K562 (cell line): ENCODE measurements around the gene PAPSS2. TPM values are rescaled to one million over a fixed set of nuclear protein-coding genes. Genes with fewer than 3 reads are reported as not detected.

Experiments used
- ATAC-seq: fragments of 200-7000 bp; cut with Tn5 transposase; 3 replicates; pipeline ENCODE4 v1.9.1; 2020; ENCODE audit warnings: moderate library complexity
- BruUV-seq: library from RNA; stranded (reverse); fragments of 400-500 nt; replicated peaks from 2 replicates; lab custom pipeline; 2021; lab: Mats Ljungman, UMichigan
- CTCF ChIA-PET: fragments of 300-600 bp; formaldehyde crosslinking; extraction: SDS; loops from one replicate; lab custom pipeline; 2021; ENCODE audit warnings: low intra/inter-chr PET ratio; lab: Yijun Ruan, JAX
- POLR2A ChIA-PET: fragments of 300-600, 350-650 bp; sonication (Branson Sonifier 250); formaldehyde crosslinking; extraction: SDS; loops from one replicate; lab custom pipeline; 2021; ENCODE audit warnings: antibody characterized with exemption, inconsistent platforms; lab: Yijun Ruan, JAX
- DNase-seq, 4 experiments: peaks; one replicate each; pipeline versions ENCODE4 v3.0.0 to v3.0.0-alpha.2; 2011 to 2018; ENCODE audit warnings: low spot score in 3 of 4, mixed read lengths in 3 of 4; ENCODE audit errors: extremely low read depth in 1 of 4
- FAIRE-seq: peaks from 2 replicates; lab custom pipeline; 2011; peaks lifted over from hg19 to GRCh38; lab: Jason Lieb, UNC
- H2AFZ ChIP-seq: 2 replicates; pipeline ENCODE4 v1.6.0; 2011; ENCODE audit warnings: low read depth, low read length, control low read depth, inconsistent platforms
- H3K27ac ChIP-seq: fragments of 200-600 bp; 3 replicates; pipeline ENCODE4 v1.8.0; 2011; ENCODE audit warnings: low read depth, mild to moderate bottlenecking, control low read depth, inconsistent platforms, low read length, moderate library complexity, mixed read lengths; ENCODE audit errors: extremely low read depth
- H3K27me3 ChIP-seq, 2 experiments: fragments of 300-600 bp in 1 of 2; 2 replicates in 1 of 2; 3 replicates in 1 of 2; pipeline versions ENCODE4 v1.6.0 to v1.8.0; 2011; ENCODE audit warnings: inconsistent platforms in 2 of 2, low read length in 2 of 2, mild to moderate bottlenecking in 1 of 2, mixed read lengths in 1 of 2, moderate library complexity in 1 of 2; ENCODE audit not compliant: control insufficient read depth in 2 of 2, insufficient read depth in 2 of 2
- H3K36me3 ChIP-seq: fragments of 300-600 bp; 3 replicates; pipeline ENCODE4 v1.8.0; 2011; ENCODE audit warnings: mild to moderate bottlenecking, low read length, inconsistent platforms; ENCODE audit not compliant: control insufficient read depth, insufficient read depth
- H3K4me1 ChIP-seq, 2 experiments: fragments of 200-600 bp in 1 of 2; replicated peaks in 1 of 2; 2 replicates in 1 of 2; 3 replicates in 1 of 2; pipeline versions ENCODE4 v1.5.1 to v1.8.0; 2011; ENCODE audit warnings: inconsistent platforms in 2 of 2, low read length in 2 of 2, mild to moderate bottlenecking in 1 of 2, mixed read lengths in 1 of 2, moderate library complexity in 1 of 2; ENCODE audit not compliant: control insufficient read depth in 2 of 2, insufficient read depth in 2 of 2
- H3K4me2 ChIP-seq: 2 replicates; pipeline ENCODE4 v1.6.1; 2011; ENCODE audit warnings: low read length, control low read depth, inconsistent platforms, mixed read lengths; ENCODE audit not compliant: insufficient read depth
- H3K4me3 ChIP-seq: fragments of 200-600 bp; sonication (generic), shearing (Covaris generic); 2 replicates; pipeline ENCODE4 v1.5.1; 2016; ENCODE audit warnings: control low read depth, inconsistent platforms
- H3K79me2 ChIP-seq: fragments of 200-600 bp; 3 replicates; pipeline ENCODE4 v1.8.0; 2011; ENCODE audit warnings: low read length, inconsistent platforms; ENCODE audit not compliant: control insufficient read depth, insufficient read depth
- H3K9ac ChIP-seq, 2 experiments: 2 replicates each; pipeline versions ENCODE4 v1.6.0 to v1.6.1; 2011; ENCODE audit warnings: low read depth in 2 of 2, low read length in 2 of 2, control low read depth in 1 of 2, inconsistent platforms in 1 of 2, mild to moderate bottlenecking in 1 of 2, mixed read lengths in 1 of 2; ENCODE audit not compliant: insufficient read depth in 1 of 2
- H3K9me1 ChIP-seq: one replicate; pipeline ENCODE4 v1.6.0; 2011; ENCODE audit warnings: inconsistent platforms, mild to moderate bottlenecking, low read length, moderate library complexity; ENCODE audit not compliant: control insufficient read depth, insufficient read depth
- H3K9me3 ChIP-seq: replicated peaks from 2 replicates; pipeline ENCODE4 v1.5.1; 2011; ENCODE audit warnings: low read depth, low read length, inconsistent platforms; ENCODE audit not compliant: control insufficient read depth, insufficient read depth
- H4K20me1 ChIP-seq: replicated peaks from 2 replicates; pipeline ENCODE4 v1.6.1; 2011; ENCODE audit warnings: low read length, inconsistent platforms, mixed read lengths; ENCODE audit not compliant: control insufficient read depth, insufficient read depth
- COPS2 ChIP-seq: fragments of 450-650 bp; conservative IDR thresholded peaks from 2 replicates; pipeline ENCODE4 v1.6.1; 2016; ENCODE audit warnings: mild to moderate bottlenecking, moderate library complexity
- HMG20B ChIP-seq: fragments of 250-450 bp; sonication (Bioruptor Pico); IDR thresholded peaks from 2 replicates; pipeline ENCODE4 v1.5.0; 2021; ENCODE audit warnings: mild to moderate bottlenecking
- RAD51 ChIP-seq: fragments of 450-650 bp; IDR thresholded peaks from 2 replicates; pipeline ENCODE4 v1.7.1; 2016; ENCODE audit warnings: low read depth, mild to moderate bottlenecking, borderline replicate concordance
- RBM15 ChIP-seq: fragments of 200-400 bp; formaldehyde crosslinking; IDR thresholded peaks from 2 replicates; pipeline ENCODE4 v1.6.1; 2018; ENCODE audit warnings: mild to moderate bottlenecking, low read length, moderate library complexity; ENCODE audit not compliant: insufficient read depth
- SMARCC2 ChIP-seq: fragments of 450-650 bp; IDR thresholded peaks from 2 replicates; pipeline ENCODE4 v1.6.1; 2017; ENCODE audit warnings: antibody characterized with exemption, moderate library complexity, mild to moderate bottlenecking, low read depth
- SRSF7 ChIP-seq: fragments of 200-400 bp; formaldehyde crosslinking; optimal IDR thresholded peaks from 2 replicates; pipeline ENCODE3; 2017; ENCODE audit warnings: mild to moderate bottlenecking, low read depth, low read length
- ZEB2 ChIP-seq: fragments of 450-650 bp; IDR thresholded peaks from 2 replicates; pipeline ENCODE4 v1.6.1; 2016
- WGBS: fragments of 100-300 bp; shearing (Covaris generic); methylation state at CpG from one replicate; pipeline ENCODE4 v1.1.6; 2016; ENCODE audit warnings: low coverage, mixed read lengths; ENCODE audit not compliant: insufficient coverage; ENCODE audit errors: missing lambda C conversion rate; 5-methylcytosine and 5-hydroxymethylcytosine counted together
- in situ Hi-C: fragments of 300-500 bp; cut with MboI; formaldehyde crosslinking; loops from 4 replicates; pipeline ENCODE4 v1.15.0; 2018; ENCODE audit warnings: inconsistent platforms, mixed read lengths
- intact Hi-C: fragments of 100-400 bp; cut with micrococcal nuclease; formaldehyde crosslinking; loops from 2 replicates; pipeline ENCODE4 v1.14.2; 2022
- polyA plus RNA-seq, 8 experiments: library from polyadenylated mRNA; depleted of rRNA in 4 of 8; stranded (reverse) in 5 of 8; unstranded in 3 of 8; fragments of >200 nt; fragmentation: Nextera tagmentation in 2 of 8; fragmentation: Illumina TruSeq in 1 of 8; extraction: Ambion mirVana in 2 of 8; extraction: Trizol in 1 of 8; gene quantifications; 2 replicates each; pipeline versions ENCODE4 v1.2.1 to v1.2.3, GENCODE V29; 2011 to 2014; ENCODE audit warnings: inconsistent platforms in 1 of 8, missing spikeins in 1 of 8
- total RNA-seq, 7 experiments: library from RNA; depleted of rRNA in 6 of 7; stranded (reverse); fragments of >200 nt in 6 of 7; fragmentation: Illumina TruSeq in 2 of 7; extraction: Trizol in 2 of 7; gene quantifications; 2 replicates each; pipeline versions ENCODE4 v1.2.1 to v1.2.3, GENCODE V29; 2011 to 2021; ENCODE audit warnings: low replicate concordance in 1 of 7
- TF ChIP-seq, protein P1 (sequence below), 2 experiments: fragments of 200-800 bp in 1 of 2; sonication (Bioruptor generic) in 1 of 2; sonication (generic) in 1 of 2; formaldehyde crosslinking in 1 of 2; IDR thresholded peaks in 1 of 2; conservative IDR thresholded peaks in 1 of 2; 2 replicates each; pipeline versions ENCODE4 v1.5.0 to v1.6.1; 2016 to 2020; ENCODE audit warnings: missing compliant biosample characterization in 1 of 2, missing genetic modification characterization in 1 of 2, missing genetic modification reagents in 1 of 2
- TF ChIP-seq, protein P2 (sequence below): fragments of 150-350 bp; IDR thresholded peaks from 2 replicates; pipeline ENCODE4 v1.6.1; 2014; ENCODE audit warnings: low read depth, mild to moderate bottlenecking, low read length, borderline replicate concordance

The PAPSS2 gene
- total and polyA plus RNA-seq, 9 of the 15 experiments (the other 6 are each of a cell fraction or from before 2014, with no cell fraction given), result 0.01 to 0.29 TPM; not detected in 7

DNA sequence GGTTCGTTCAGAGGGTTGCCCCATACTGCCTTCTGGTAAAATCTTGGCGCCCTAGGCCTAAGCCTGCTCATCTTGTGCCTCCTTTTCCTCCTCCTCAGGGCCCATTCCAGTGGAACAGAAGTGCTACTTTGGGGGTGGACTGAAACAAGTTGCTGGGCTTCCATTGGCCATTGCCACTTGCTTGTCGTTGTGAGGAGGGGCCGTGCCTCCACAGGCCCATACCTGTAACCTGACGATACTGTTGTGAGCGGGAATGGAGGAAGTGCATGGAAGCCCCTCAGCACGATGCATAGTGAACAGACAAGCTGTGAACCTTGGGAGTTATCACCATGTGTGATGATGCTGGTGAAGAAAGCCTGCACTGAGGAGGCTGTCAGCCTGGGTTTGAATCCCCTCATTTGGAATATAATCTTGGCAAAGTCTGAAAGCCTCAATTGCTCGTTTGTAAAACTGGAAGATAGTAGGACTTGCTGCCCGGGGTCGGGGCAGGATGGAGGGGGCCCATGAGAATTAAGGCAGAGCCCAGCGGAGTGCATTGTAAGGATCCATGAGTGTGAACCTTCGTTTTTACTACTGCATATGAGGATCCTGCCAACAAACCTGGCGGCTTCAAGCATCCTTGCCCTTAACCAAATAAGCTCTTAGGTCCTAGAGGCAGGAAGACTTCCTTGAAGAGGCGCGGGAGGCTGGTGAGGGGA is 671 bp upstream of the PAPSS2 start:
- intact Hi-C loops, result no loop called here

DNA sequence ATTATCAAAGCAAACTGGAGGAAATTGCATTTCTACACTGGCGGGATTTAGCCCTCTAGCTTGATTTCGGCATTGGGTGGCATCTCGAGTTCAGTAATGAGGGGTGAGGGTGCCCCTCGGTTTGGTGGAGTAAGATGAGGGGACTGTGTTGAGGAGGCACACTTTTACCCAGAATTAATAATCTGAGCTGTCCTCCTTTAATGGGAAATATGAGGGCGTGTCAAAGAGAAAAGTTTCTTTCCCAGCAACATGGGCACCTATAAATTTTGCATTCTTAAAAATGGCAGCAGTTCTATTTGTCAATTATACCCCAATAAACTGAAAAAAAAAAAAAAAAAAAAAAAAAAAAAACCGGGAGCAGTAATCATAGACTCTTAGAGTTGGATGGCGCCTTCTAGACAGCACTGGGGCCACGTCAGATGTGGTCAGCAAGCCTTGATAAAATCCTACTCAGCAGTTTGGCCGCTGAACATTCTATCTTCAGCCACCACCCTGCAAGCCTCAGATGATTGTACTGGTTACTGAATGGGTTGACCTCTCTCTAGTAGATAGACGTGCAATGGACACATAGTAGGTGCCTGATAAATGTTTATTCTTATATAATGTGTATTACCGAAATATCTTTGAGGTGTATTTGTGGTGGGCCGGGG is 931 bp downstream of the PAPSS2 start:
- ATAC-seq, result peak; percentile 94
- in situ Hi-C loops, result no loop called here
- no peaks in the 10 kb centered on the region for H3K79me2 ChIP-seq
- H3K9me1 ChIP-seq, result no peaks in the 10 kb centered on the region
- POLR2A ChIA-PET, result interaction anchor here (0.7 to 1.1 kb wide), 2 partner anchors 12 to 15 kb away, joined by 3 read pairs; no protein-coding TSS in a partner anchor
- peak; percentile 55 for FAIRE-seq
- intact Hi-C loops, result no loop called here
- no peaks in the 10 kb centered on the region for H3K36me3 ChIP-seq
- H3K4me2 ChIP-seq, result no peak overlapping the region; the same call in 1 of the 2 replicates
- peak in 3 of 4 experiments; percentile 6 to 63 (median 40) for DNase-seq
- H4K20me1 ChIP-seq, result no peaks in the 10 kb centered on the region
- CTCF ChIA-PET, result no interaction called here
- H3K9me3 ChIP-seq, result no peaks in the 10 kb centered on the region
- BruUV-seq, result no TSS peak
- 24% methylated on average over 9 of the region's 12 CpGs for WGBS
- no peak overlapping the region for H3K9ac ChIP-seq
- no peak overlapping the region for H3K27ac ChIP-seq
- no peaks in the 10 kb centered on the region for H3K27me3 ChIP-seq
- H3K4me1 ChIP-seq, result peaks cover 0 to 4% of the 10 kb centered on the region in 2 experiments; a peak in 4 of 5 replicates
- H3K4me3 ChIP-seq, result no peak overlapping the region
- no peak overlapping the region for H2AFZ ChIP-seq
- TF ChIP-seq RAD51, result no peak
- TF ChIP-seq, protein P1, sequence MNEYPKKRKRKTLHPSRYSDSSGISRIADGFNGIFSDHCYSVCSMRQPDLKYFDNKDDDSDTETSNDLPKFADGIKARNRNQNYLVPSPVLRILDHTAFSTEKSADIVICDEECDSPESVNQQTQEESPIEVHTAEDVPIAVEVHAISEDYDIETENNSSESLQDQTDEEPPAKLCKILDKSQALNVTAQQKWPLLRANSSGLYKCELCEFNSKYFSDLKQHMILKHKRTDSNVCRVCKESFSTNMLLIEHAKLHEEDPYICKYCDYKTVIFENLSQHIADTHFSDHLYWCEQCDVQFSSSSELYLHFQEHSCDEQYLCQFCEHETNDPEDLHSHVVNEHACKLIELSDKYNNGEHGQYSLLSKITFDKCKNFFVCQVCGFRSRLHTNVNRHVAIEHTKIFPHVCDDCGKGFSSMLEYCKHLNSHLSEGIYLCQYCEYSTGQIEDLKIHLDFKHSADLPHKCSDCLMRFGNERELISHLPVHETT (CRISPR knock-in tag; conservative IDR thresholded peaks at IDR 0.05 in 1 of 2, IDR thresholded peaks at IDR 0.05 in 1 of 2), result no peak
- TF ChIP-seq, protein P2, sequence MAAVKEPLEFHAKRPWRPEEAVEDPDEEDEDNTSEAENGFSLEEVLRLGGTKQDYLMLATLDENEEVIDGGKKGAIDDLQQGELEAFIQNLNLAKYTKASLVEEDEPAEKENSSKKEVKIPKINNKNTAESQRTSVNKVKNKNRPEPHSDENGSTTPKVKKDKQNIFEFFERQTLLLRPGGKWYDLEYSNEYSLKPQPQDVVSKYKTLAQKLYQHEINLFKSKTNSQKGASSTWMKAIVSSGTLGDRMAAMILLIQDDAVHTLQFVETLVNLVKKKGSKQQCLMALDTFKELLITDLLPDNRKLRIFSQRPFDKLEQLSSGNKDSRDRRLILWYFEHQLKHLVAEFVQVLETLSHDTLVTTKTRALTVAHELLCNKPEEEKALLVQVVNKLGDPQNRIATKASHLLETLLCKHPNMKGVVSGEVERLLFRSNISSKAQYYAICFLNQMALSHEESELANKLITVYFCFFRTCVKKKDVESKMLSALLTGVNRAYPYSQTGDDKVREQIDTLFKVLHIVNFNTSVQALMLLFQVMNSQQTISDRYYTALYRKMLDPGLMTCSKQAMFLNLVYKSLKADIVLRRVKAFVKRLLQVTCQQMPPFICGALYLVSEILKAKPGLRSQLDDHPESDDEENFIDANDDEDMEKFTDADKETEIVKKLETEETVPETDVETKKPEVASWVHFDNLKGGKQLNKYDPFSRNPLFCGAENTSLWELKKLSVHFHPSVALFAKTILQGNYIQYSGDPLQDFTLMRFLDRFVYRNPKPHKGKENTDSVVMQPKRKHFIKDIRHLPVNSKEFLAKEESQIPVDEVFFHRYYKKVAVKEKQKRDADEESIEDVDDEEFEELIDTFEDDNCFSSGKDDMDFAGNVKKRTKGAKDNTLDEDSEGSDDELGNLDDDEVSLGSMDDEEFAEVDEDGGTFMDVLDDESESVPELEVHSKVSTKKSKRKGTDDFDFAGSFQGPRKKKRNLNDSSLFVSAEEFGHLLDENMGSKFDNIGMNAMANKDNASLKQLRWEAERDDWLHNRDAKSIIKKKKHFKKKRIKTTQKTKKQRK, result no peak
- no peak for TF ChIP-seq SMARCC2
- TF ChIP-seq HMG20B, result no peak
- no peak for TF ChIP-seq COPS2

More for the DNA sequence above, 671 bp upstream of the PAPSS2 start:
- no peak for TF ChIP-seq SRSF7
- TF ChIP-seq ZEB2, result no peak
- TF ChIP-seq RBM15, result no peak
- H3K9me1 ChIP-seq, result no peaks in the 10 kb centered on the region
- DNase-seq (no peak), FAIRE-seq (no peak), ATAC-seq (no peak)
- no peak overlapping the region for H3K27ac ChIP-seq
- 48% methylated on average over 9 of the region's 15 CpGs for WGBS
- no peaks in the 10 kb centered on the region for H4K20me1 ChIP-seq
- BruUV-seq, result no TSS peak
- POLR2A ChIA-PET, result no interaction called here
- CTCF ChIA-PET, result no interaction called here
- H3K4me3 ChIP-seq, result no peak overlapping the region
- no peaks in the 10 kb centered on the region for H3K79me2 ChIP-seq
- H3K9ac ChIP-seq, result no peak overlapping the region
- no peaks in the 10 kb centered on the region for H3K36me3 ChIP-seq
- no peaks in the 10 kb centered on the region for H3K9me3 ChIP-seq
- in situ Hi-C loops, result no loop called here
- H3K4me2 ChIP-seq, result no peak overlapping the region
- H3K4me1 ChIP-seq, result peaks cover 0 to 4% of the 10 kb centered on the region in 2 experiments; a peak in 4 of 5 replicates
- H3K27me3 ChIP-seq, result no peaks in the 10 kb centered on the region
- H2AFZ ChIP-seq, result no peak overlapping the region
